ENCODE data around the gene STX12. TPM values are rescaled to one million over a fixed set of nuclear protein-coding genes. Genes with fewer than 3 reads are reported as not detected.

STX12 gene
- total RNA-seq, 1 donor from 2014 or later: 24.1 TPM

DNA sequence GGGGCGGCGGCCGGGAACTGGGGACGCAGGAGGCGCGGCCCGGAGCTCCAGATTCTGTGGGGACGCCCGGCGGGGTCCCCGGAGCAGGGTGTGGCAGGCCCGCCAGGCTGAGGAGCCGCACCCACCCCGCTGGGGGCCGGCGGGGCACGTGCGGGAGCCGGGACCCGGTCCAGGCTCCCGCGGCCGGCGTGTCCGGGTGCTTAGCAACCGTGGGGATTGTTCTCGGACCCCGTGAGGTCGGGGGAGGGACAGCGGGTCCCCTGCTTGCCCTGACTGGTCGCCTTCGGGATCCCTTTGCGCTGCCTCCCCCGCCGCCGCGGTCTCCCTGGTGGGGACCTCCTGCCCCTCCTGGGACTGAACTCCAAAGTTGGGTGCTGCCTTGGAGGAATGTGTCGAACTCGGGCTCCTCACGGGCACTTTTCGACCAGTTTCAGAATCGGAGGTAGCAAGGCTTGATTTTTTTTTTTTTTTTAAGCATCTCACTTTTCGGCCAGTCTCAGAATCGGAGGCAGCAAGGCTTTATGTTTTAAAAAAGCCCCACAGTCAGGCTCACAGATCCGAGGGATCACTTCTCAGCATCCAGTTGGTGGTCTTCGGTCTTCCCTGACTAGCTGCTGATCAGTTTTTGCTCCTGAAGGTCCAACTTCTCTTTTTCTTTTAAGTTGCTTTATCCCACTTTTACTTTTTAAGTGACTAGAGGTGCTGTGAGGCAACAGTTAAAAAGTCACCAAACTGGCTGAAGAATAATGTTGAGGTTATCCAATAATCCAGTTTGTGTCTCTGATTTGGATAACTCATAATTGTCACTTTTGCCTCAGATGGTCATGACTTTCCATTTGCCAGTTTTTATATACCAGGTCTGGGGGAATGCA is 46.6 kb upstream of the STX12 start:
- DNase-seq (ENCODE audit: low spot score): peak; percentile 86
- Histone ChIP-seq H3K9me3 (ENCODE audit: low read depth) (no peaks in the 10 kb centered on the region), H3F3A (ENCODE audit: low read depth) (peaks cover 27% of the 10 kb centered on the region), H4K20me1 (ENCODE audit: low read depth) (no peaks in the 10 kb centered on the region), H3K27ac (peak overlapping the region; percentile 92), H3K9ac (peak overlapping the region; percentile 61), H3K79me2 (ENCODE audit: low read depth) (peaks cover 10% of the 10 kb centered on the region), H3K36me3 (peaks cover under 1% of the 10 kb centered on the region), H3K4me2 (peak overlapping the region; percentile 85), H3K27me3 (no peaks in the 10 kb centered on the region), H3K4me3 (peak overlapping the region; percentile 96), H2AFZ (replicated peaks) (peak overlapping the region; percentile 97), H3K4me1 (peaks cover 13% of the 10 kb centered on the region)
- TF ChIP-seq EZH2phosphoT487 (IDR thresholded peaks at IDR 0.05): no peak
- no peak for TF ChIP-seq EZH2 (IDR thresholded peaks at IDR 0.05)
- TF ChIP-seq, protein P1, sequence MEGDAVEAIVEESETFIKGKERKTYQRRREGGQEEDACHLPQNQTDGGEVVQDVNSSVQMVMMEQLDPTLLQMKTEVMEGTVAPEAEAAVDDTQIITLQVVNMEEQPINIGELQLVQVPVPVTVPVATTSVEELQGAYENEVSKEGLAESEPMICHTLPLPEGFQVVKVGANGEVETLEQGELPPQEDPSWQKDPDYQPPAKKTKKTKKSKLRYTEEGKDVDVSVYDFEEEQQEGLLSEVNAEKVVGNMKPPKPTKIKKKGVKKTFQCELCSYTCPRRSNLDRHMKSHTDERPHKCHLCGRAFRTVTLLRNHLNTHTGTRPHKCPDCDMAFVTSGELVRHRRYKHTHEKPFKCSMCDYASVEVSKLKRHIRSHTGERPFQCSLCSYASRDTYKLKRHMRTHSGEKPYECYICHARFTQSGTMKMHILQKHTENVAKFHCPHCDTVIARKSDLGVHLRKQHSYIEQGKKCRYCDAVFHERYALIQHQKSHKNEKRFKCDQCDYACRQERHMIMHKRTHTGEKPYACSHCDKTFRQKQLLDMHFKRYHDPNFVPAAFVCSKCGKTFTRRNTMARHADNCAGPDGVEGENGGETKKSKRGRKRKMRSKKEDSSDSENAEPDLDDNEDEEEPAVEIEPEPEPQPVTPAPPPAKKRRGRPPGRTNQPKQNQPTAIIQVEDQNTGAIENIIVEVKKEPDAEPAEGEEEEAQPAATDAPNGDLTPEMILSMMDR (IDR thresholded peaks at IDR 0.05): no peak
- peaks cover 12% of the 10 kb centered on the region for H3K36me3 Mint-ChIP-seq
- H3K27me3 Mint-ChIP-seq (ENCODE audit: insufficient read depth, low read depth): no peaks in the 10 kb centered on the region
- H3K4me3 Mint-ChIP-seq: peak overlapping the region; percentile 91
- H3K4me1 Mint-ChIP-seq: peaks cover 22% of the 10 kb centered on the region
- no peaks in the 10 kb centered on the region for H3K9me3 Mint-ChIP-seq
- peak overlapping the region; percentile 63 for H3K27ac Mint-ChIP-seq

DNA sequence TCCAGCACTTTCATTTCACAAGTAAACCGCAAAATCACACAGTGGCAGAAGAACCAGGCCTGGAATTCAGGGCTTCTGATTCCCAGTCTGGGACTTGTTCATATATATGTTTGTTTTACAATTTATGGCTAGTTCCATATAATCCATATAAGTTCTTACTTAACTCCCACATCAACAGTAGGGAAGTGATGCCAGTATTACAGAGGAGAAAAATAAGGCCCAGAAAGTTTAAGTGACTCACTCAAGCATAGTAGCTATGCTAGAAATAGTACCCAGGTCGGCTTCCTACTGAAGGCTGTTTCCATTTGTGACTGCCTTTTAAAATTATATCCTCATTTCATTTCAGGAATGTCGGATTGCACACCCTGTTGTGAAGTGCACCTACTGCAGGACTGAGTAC is 45.9 kb upstream of the STX12 start:
- no peak for DNase-seq (ENCODE audit: low spot score)
- TF ChIP-seq EZH2phosphoT487 (IDR thresholded peaks at IDR 0.05) (no peak), EZH2 (IDR thresholded peaks at IDR 0.05) (no peak)
- TF ChIP-seq, protein P1 (IDR thresholded peaks at IDR 0.05): no peak
- H3K4me3 ChIP-seq: peak overlapping the region; percentile 96
- no peak overlapping the region for H3K27ac ChIP-seq
- peaks cover 13% of the 10 kb centered on the region for H3K4me1 ChIP-seq
- H3K4me2 ChIP-seq: peak overlapping the region; percentile 85
- peaks cover 2% of the 10 kb centered on the region for H3K36me3 ChIP-seq
- no peaks in the 10 kb centered on the region for H4K20me1 ChIP-seq (ENCODE audit: low read depth)
- H3F3A ChIP-seq (ENCODE audit: low read depth): peaks cover 27% of the 10 kb centered on the region
- peaks cover 22% of the 10 kb centered on the region for H3K4me1 Mint-ChIP-seq
- H3K36me3 Mint-ChIP-seq: peaks cover 14% of the 10 kb centered on the region
- H3K27ac Mint-ChIP-seq: no peak overlapping the region
- peaks cover 10% of the 10 kb centered on the region for H3K79me2 ChIP-seq (ENCODE audit: low read depth)
- H3K27me3 ChIP-seq: no peaks in the 10 kb centered on the region
- peak overlapping the region; percentile 91 for H3K4me3 Mint-ChIP-seq
- no peak overlapping the region for H2AFZ ChIP-seq (replicated peaks)
- no peaks in the 10 kb centered on the region for H3K9me3 ChIP-seq (ENCODE audit: low read depth)
- no peaks in the 10 kb centered on the region for H3K27me3 Mint-ChIP-seq (ENCODE audit: insufficient read depth, low read depth)
- no peak overlapping the region for H3K9ac ChIP-seq
- no peaks in the 10 kb centered on the region for H3K9me3 Mint-ChIP-seq

DNA sequence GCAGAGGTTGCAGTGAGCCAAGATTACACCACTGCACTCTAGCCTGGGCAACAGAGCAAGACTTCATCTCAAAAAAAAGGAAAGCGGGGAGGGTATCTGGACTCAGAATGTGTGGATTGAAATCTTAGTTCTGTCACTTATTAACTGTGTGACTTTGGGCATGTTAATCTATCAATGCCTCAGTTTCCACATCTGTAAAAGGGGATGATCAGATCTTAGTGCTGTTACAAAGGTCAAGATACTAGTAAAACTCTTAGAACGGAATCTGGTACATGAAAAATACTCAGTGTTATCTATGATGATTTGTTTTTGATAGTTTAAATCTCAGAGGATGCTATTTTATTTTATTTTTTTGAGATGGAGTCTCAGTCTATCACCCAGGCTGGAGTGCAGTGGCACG is 36.8 kb upstream of the STX12 start:
- Histone ChIP-seq H2AFZ (replicated peaks) (no peak overlapping the region), H4K20me1 (ENCODE audit: low read depth) (no peaks in the 10 kb centered on the region), H3K79me2 (ENCODE audit: low read depth) (no peaks in the 10 kb centered on the region), H3K27ac (no peak overlapping the region), H3K4me3 (no peak overlapping the region), H3K9me3 (ENCODE audit: low read depth) (no peaks in the 10 kb centered on the region), H3K4me1 (no peaks in the 10 kb centered on the region), H3K27me3 (no peaks in the 10 kb centered on the region), H3K4me2 (no peak overlapping the region), H3K9ac (no peak overlapping the region), H3F3A (ENCODE audit: low read depth) (no peaks in the 10 kb centered on the region), H3K36me3 (peaks cover 6% of the 10 kb centered on the region)
- H3K36me3 Mint-ChIP-seq: peaks cover 30% of the 10 kb centered on the region
- no peak overlapping the region for H3K27ac Mint-ChIP-seq
- H3K27me3 Mint-ChIP-seq (ENCODE audit: insufficient read depth, low read depth): no peaks in the 10 kb centered on the region
- no peak for DNase-seq (ENCODE audit: low spot score)
- no peaks in the 10 kb centered on the region for H3K4me1 Mint-ChIP-seq
- no peaks in the 10 kb centered on the region for H3K9me3 Mint-ChIP-seq
- no peak for TF ChIP-seq EZH2 (IDR thresholded peaks at IDR 0.05)
- TF ChIP-seq, protein P1 (IDR thresholded peaks at IDR 0.05): no peak
- TF ChIP-seq EZH2phosphoT487 (IDR thresholded peaks at IDR 0.05): no peak
- H3K4me3 Mint-ChIP-seq: no peak overlapping the region
